ENCODE measurements around the gene FGFRL1.

FGFRL1 gene

GRCh38 chr4:1021386-1022050 lies 10.1 kb downstream of the FGFRL1 start:
- DNase-seq (ENCODE audit: insufficient read length, low spot score) (no peak), FAIRE-seq (no peak)

DNA sequence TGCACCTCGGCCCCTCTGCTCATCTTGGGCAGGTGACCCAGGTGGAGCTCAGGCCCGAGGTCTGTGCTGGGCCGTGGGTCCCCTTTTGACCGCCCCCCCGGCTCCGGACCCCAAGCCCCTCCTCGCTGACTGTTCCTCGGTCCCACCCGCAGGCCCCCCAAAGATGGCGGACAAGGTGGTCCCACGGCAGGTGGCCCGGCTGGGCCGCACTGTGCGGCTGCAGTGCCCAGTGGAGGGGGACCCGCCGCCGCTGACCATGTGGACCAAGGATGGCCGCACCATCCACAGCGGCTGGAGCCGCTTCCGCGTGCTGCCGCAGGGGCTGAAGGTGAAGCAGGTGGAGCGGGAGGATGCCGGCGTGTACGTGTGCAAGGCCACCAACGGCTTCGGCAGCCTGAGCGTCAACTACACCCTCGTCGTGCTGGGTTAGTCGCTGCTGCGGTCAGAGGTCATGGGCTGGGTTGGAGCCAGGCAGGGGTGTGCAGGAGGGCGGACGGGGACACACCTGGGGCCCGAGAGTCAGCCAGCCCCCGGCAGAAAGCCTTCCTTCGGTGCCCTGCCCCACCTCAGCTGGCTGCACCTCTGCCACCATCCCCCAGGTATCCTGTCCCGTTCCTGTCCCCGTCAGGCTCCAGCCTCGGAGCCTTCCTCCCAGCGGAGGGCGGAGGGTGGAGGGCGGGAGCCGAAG lies 10.8 kb downstream of the FGFRL1 start:
- FAIRE-seq, result no peak
- DNase-seq (ENCODE audit: insufficient read length, low spot score), result no peak

- FAIRE-seq (no peak), DNase-seq (ENCODE audit: insufficient read length, low spot score) (no peak)
Observed at GRCh38 chr4:1022739-1023066, 11.3 kb downstream of the FGFRL1 start.

GRCh38 chr4:1023075-1023640 lies 11.7 kb downstream of the FGFRL1 start:
- FAIRE-seq, result no peak

DNA sequence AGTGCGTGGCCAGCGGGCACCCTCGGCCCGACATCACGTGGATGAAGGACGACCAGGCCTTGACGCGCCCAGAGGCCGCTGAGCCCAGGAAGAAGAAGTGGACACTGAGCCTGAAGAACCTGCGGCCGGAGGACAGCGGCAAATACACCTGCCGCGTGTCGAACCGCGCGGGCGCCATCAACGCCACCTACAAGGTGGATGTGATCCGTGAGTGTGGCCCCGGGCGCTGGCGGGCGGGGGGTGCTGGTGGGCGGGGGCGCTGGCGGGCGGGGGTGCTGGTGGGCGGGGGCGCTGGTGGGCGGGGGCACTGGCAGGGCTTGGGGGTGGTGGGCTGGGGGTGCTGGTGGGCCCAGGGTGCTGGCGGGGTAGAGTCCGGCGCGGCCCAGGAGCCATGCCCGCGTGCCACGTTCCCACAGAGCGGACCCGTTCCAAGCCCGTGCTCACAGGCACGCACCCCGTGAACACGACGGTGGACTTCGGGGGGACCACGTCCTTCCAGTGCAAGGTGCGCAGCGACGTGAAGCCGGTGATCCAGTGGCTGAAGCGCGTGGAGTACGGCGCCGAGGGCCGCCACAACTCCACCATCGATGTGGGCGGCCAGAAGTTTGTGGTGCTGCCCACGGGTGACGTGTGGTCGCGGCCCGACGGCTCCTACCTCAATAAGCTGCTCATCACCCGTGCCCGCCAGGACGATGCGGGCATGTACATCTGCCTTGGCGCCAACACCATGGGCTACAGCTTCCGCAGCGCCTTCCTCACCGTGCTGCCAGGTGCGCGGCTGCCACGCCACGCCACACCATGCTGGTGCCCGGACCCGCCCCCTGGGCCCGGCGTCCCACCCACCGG lies 12.7 kb downstream of the FGFRL1 start:
- no peak for DNase-seq (ENCODE audit: insufficient read length, low spot score)

More at GRCh38 chr4:1023075-1023640, 11.7 kb downstream of the FGFRL1 start:
- no peak for DNase-seq (ENCODE audit: insufficient read length, low spot score)

DNA sequence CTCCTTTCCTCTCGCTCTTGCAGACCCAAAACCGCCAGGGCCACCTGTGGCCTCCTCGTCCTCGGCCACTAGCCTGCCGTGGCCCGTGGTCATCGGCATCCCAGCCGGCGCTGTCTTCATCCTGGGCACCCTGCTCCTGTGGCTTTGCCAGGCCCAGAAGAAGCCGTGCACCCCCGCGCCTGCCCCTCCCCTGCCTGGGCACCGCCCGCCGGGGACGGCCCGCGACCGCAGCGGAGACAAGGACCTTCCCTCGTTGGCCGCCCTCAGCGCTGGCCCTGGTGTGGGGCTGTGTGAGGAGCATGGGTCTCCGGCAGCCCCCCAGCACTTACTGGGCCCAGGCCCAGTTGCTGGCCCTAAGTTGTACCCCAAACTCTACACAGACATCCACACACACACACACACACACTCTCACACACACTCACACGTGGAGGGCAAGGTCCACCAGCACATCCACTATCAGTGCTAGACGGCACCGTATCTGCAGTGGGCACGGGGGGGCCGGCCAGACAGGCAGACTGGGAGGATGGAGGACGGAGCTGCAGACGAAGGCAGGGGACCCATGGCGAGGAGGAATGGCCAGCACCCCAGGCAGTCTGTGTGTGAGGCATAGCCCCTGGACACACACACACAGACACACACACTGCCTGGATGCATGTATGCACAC lies 13.6 kb downstream of the FGFRL1 start:
- no peak for DNase-seq (ENCODE audit: insufficient read length, low spot score)
- FAIRE-seq, result peak; percentile 44

More for the DNA sequence above, 12.7 kb downstream of the FGFRL1 start:
- no peak for FAIRE-seq

DNA sequence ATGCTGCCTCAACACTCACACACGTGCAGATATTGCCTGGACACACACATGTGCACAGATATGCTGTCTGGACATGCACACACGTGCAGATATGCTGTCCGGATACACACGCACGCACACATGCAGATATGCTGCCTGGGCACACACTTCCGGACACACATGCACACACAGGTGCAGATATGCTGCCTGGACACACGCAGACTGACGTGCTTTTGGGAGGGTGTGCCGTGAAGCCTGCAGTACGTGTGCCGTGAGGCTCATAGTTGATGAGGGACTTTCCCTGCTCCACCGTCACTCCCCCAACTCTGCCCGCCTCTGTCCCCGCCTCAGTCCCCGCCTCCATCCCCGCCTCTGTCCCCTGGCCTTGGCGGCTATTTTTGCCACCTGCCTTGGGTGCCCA lies 14.7 kb downstream of the FGFRL1 start:
- no peak for DNase-seq (ENCODE audit: insufficient read length, low spot score)
- no peak for FAIRE-seq

- DNase-seq (ENCODE audit: insufficient read length, low spot score), result no peak
- no peak for FAIRE-seq
Observed at GRCh38 chr4:1027219-1027914, 15.9 kb downstream of the FGFRL1 start.

DNA sequence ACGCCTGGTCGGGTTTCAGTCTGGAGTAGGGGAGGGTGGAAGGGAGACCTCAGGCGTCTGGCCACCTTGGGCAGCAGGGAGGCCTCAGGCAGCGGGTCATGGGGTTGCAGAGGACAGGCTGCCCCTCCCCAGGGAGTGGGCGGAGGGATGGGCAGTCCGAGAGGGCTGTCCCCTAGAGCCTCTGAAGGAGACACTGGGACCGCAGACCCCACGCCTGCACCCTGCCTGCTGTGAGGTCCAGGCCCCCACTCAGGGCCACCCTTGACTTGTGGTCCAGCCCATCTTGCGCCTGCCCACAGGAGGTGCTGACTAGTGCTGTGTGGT lies 16.5 kb downstream of the FGFRL1 start:
- no peak for FAIRE-seq
- DNase-seq (ENCODE audit: insufficient read length, low spot score), result no peak

GRCh38 chr4:1028574-1029220 lies 17.3 kb downstream of the FGFRL1 start:
- FAIRE-seq, result no peak
- no peak for DNase-seq (ENCODE audit: insufficient read length, low spot score)

- FAIRE-seq, result no peak
Observed at GRCh38 chr4:1029529-1029928, 18.1 kb downstream of the FGFRL1 start.

GRCh38 chr4:1030031-1030430 lies 18.6 kb downstream of the FGFRL1 start:
- FAIRE-seq (no peak), DNase-seq (ENCODE audit: insufficient read length, low spot score) (no peak)

More at GRCh38 chr4:1029529-1029928, 18.1 kb downstream of the FGFRL1 start:
- DNase-seq (ENCODE audit: insufficient read length, low spot score), result no peak

DNA sequence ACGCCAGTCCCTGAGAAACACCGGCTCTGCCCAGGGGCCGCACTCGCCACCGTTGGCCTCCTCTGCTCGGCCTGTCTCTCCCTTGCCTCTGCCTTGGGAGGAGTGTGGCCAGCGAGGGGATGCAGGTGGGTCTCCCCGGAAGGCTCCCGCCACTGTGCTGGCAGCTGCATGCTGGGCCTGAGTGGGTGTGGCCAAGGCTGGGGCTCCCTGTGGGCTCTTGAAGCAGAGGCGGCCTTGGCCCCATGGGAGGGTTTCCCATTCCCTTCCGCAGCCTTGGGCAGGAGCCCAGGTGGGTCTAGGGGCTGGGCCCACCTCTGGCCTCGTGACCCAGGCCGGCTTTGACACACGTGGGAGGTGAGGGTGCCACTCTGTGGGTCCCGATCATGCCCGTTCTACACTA lies 19.1 kb downstream of the FGFRL1 start:
- DNase-seq (ENCODE audit: insufficient read length, low spot score), result no peak
- FAIRE-seq, result no peak

DNA sequence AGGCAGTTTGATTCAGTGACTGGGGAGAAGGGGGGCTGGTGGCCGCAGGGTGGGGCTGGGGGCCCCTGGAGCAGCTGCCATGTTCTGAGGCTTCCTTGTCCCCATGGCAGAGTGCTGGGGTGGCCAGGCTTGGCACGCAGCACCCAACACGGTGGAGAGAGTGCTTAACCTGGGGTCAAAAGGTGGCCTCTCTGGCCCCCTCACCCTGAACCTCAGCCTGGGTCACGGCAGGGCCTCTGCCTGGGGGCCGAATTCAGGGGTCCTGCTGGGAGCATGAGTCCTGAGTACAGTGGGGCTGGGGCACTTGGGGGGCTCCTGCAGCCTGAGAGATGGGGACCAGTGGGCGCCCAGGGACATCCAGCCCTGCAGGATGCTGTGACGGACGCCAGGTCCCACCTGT lies 19.9 kb downstream of the FGFRL1 start:
- FAIRE-seq (no peak), DNase-seq (ENCODE audit: insufficient read length, low spot score) (no peak)

GRCh38 chr4:1031956-1032795 lies 20.8 kb downstream of the FGFRL1 start:
- DNase-seq (ENCODE audit: insufficient read length, low spot score) (no peak), FAIRE-seq (no peak)

GRCh38 chr4:1032861-1033260 lies 21.4 kb downstream of the FGFRL1 start:
- no peak for DNase-seq (ENCODE audit: insufficient read length, low spot score)
- no peak for FAIRE-seq

GRCh38 chr4:1033840-1034551 lies 22.6 kb downstream of the FGFRL1 start:
- FAIRE-seq, result no peak
- DNase-seq (ENCODE audit: insufficient read length, low spot score), result no peak

DNA sequence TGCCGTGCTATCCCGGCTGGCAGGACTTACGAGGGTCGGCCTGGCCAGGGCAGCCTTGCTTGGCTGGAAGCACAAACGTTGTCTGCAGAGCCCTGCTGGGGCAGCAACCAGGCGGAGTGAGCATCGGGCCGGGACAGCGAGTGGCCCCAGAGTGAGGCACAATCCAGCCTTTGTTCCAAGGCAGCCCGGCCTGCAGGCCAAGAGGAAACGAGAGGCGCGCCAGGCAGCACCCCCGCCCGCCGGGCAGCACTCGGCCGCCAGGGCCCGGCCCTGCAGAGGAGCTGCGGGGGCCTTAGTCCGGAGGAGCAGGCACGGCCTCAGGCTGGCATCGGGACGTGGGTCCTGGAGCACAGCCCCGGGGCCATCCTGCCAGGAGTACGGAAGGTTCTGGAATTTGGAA lies 24.1 kb downstream of the FGFRL1 start:
- FAIRE-seq (no peak), DNase-seq (ENCODE audit: insufficient read length, low spot score) (no peak)
